CD8-positive, alpha-beta memory T cell (primary cell): ENCODE measurements around the gene SGK1. TPM values are rescaled to one million over a fixed set of nuclear protein-coding genes. Genes with fewer than 3 reads are reported as not detected.
A peak's percentile ranks its signal among the peaks of the same experiment; 100 is the strongest.

Experiments used
- CTCF ChIA-PET: fragments of 350-600 bp; sonication (Branson Sonifier 250); formaldehyde crosslinking; loops from one replicate; lab custom pipeline; 2021; ENCODE audit warnings: antibody characterized with exemption; lab: Charles Lee
- POLR2A ChIA-PET: fragments of 350-600 bp; sonication (Branson Sonifier 250); formaldehyde crosslinking; loops from one replicate; lab custom pipeline; 2021; ENCODE audit warnings: antibody characterized with exemption; lab: Charles Lee
- DNase-seq, 5 donors: peaks; one replicate each; pipeline versions ENCODE4 v3.0.0 to v3.0.0-alpha.2; 2020 to 2022; ENCODE audit warnings: mixed read lengths in 1 of 5
- H3K27ac ChIP-seq: one replicate; pipeline ENCODE4 v1.7.0; 2013; ENCODE audit warnings: low read depth, mild to moderate bottlenecking, low read length, moderate library complexity
- H3K27me3 ChIP-seq: 2 replicates; pipeline ENCODE4 v1.7.0; 2013; ENCODE audit warnings: low read length, mild to moderate bottlenecking; ENCODE audit not compliant: insufficient read depth, poor library complexity, severe bottlenecking
- H3K36me3 ChIP-seq: 2 replicates; pipeline ENCODE4 v1.7.0; 2013; ENCODE audit warnings: mild to moderate bottlenecking, low read length, moderate library complexity; ENCODE audit not compliant: insufficient read depth
- H3K4me1 ChIP-seq: 2 replicates; pipeline ENCODE4 v1.7.0; 2013; ENCODE audit warnings: mild to moderate bottlenecking, low read length, moderate library complexity; ENCODE audit not compliant: insufficient read depth
- H3K4me3 ChIP-seq: 2 replicates; pipeline ENCODE4 v1.7.0; 2013; ENCODE audit warnings: mild to moderate bottlenecking, low read length
- H3K9me3 ChIP-seq: 2 replicates; pipeline ENCODE4 v1.7.0; 2013; ENCODE audit warnings: mild to moderate bottlenecking, low read length
- H3K27ac Mint-ChIP-seq, 8 donors: one replicate each; pipeline ENCODE4 v1.8.0; 2020 to 2021; ENCODE audit warnings: mixed read lengths in 8 of 8, mild to moderate bottlenecking in 6 of 8, inconsistent platforms in 3 of 8, moderate library complexity in 3 of 8
- H3K27me3 Mint-ChIP-seq, 2 donors: one replicate each; pipeline ENCODE4 v1.8.0; 2020 to 2021; ENCODE audit warnings: mixed read lengths in 2 of 2, mild to moderate bottlenecking in 1 of 2, moderate library complexity in 1 of 2
- H3K36me3 Mint-ChIP-seq, 3 donors: one replicate each; pipeline ENCODE4 v1.8.0; 2020 to 2021; ENCODE audit warnings: mixed read lengths in 3 of 3, inconsistent platforms in 1 of 3, mild to moderate bottlenecking in 1 of 3
- H3K4me1 Mint-ChIP-seq, 3 donors: one replicate each; pipeline ENCODE4 v1.8.0; 2020 to 2021; ENCODE audit warnings: mixed read lengths in 3 of 3, inconsistent platforms in 1 of 3, mild to moderate bottlenecking in 1 of 3
- H3K4me3 Mint-ChIP-seq, 7 donors: one replicate each; pipeline ENCODE4 v1.8.0; 2020 to 2021; ENCODE audit warnings: mixed read lengths in 7 of 7, mild to moderate bottlenecking in 6 of 7, moderate library complexity in 4 of 7, inconsistent platforms in 2 of 7
- H3K9me3 Mint-ChIP-seq, 5 donors: one replicate each; pipeline ENCODE4 v1.8.0; 2020 to 2022; ENCODE audit warnings: mixed read lengths in 5 of 5, mild to moderate bottlenecking in 3 of 5, moderate library complexity in 2 of 5, inconsistent platforms in 1 of 5
- polyA plus RNA-seq: library from polyadenylated mRNA; unstranded; fragments of 300-500 nt; fragmentation: Illumina TruSeq; gene quantifications from one replicate; pipeline ENCODE4 v1.2.3, GENCODE V29; 2021
- total RNA-seq, 2 experiments: library from RNA; stranded (reverse); gene quantifications; one replicate each; pipeline ENCODE4 v1.2.3, GENCODE V29; 2021

SGK1 gene
- total and polyA plus RNA-seq, 3 experiments from 2014 or later: 3.8 to 36.7 (median 36.5) TPM

DNA sequence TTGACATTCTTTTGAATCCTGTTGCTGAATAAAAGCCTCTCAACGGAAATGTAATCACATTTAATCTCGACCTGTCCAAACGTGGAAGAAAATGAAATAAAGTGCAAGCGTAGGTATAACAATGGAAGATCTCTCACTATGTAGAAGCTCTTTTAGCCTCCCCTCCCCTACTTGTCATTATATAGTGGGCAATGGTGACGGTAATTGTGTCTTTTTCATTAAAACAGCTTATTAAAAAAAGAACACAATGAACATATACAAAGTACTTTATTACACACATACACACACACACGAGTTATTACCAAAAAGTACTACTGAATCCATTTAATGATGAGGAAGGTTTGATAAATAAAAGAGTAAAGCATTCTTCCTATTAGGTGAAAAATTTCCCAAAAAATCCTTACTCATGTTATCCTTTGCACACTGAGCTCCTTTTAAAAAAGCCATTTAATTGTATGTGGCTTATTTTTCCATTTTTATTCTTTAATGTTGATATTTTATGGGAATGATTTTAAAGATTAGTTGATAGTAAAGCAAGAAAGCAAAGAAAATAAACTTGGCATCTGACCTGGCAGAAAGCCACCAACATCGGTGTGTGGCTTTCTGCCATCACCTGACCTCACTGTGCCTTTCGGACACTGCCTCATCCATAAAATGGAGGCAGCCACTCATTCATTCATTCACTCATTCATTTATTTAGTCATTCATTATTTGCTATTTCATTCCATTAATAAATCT, 493 bp upstream of the SGK1 start:
- H3K4me3 Mint-ChIP-seq: peak overlapping the region; percentile 61 to 92 (median 87)
- no peaks in the 10 kb centered on the region for H3K36me3 ChIP-seq
- ChIA-PET POLR2A (no interaction called here), CTCF (interaction anchor here (0.9 to 1.1 kb wide), 2 partner anchors 11 to 140 kb away, joined by 3 read pairs; no protein-coding TSS in a partner anchor)
- H3K36me3 Mint-ChIP-seq: peaks cover 0 to 8% (median 0%) of the 10 kb centered on the region in 3 donors
- no peak overlapping the region for H3K27ac Mint-ChIP-seq
- no peaks in the 10 kb centered on the region for H3K9me3 Mint-ChIP-seq
- H3K27ac ChIP-seq: no peak overlapping the region
- peaks cover 12 to 17% (median 16%) of the 10 kb centered on the region in 3 donors for H3K4me1 Mint-ChIP-seq
- H3K27me3 Mint-ChIP-seq: peaks cover 13 to 40% of the 10 kb centered on the region in 2 donors
- H3K4me1 ChIP-seq: peaks cover 8% of the 10 kb centered on the region
- H3K4me3 ChIP-seq: no peak overlapping the region
- DNase-seq: no peak
- no peaks in the 10 kb centered on the region for H3K9me3 ChIP-seq
- no peaks in the 10 kb centered on the region for H3K27me3 ChIP-seq

DNA sequence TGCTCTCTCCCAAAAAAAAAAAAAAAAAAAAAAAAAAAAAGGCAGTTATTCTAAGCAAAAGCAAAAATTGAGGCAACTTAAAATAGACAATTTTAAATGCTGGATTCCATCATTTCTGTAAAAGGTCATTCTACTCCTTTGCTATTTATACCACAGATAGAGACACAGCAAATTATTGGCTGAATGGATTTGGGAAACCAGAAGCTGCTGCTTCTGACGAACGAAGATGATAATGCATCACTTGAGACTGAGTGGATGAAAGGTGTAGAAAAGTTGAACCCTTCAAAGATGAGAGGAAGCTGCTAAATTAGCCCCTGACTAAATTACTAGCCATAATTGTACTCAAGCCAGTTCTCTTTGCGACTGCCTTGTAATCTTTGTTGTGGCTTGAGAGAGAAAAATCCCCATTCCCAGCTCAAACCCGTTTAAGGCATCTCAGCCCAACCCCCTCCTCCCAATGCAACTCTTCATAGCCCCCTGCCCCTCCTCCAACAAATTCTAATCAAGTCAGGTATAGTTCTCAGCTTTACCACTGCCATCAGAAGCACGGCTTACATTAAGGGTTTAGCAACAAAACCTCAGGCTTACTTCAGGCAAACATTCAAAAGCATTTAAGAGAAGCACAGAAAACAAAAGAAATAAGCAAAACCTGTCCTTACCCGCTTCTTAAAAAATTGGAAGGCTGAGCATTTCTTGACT, 1.0 kb downstream of the SGK1 start:
- Mint-ChIP-seq H3K27ac (peak overlapping the region in 1 of 8 donors; percentile 1), H3K27me3 (peaks cover 15 to 45% of the 10 kb centered on the region in 2 donors), H3K9me3 (no peaks in the 10 kb centered on the region), H3K36me3 (peaks cover 0 to 8% (median 0%) of the 10 kb centered on the region in 3 donors), H3K4me1 (peaks cover 12 to 17% (median 16%) of the 10 kb centered on the region in 3 donors), H3K4me3 (peak overlapping the region; percentile 64 to 92 (median 87))
- DNase-seq: no peak
- CTCF ChIA-PET: interaction anchor here (0.6 kb wide), 1 partner anchor 35 kb away, joined by 3 read pairs; no protein-coding TSS in a partner anchor
- H3K27ac ChIP-seq: no peak overlapping the region
- peak overlapping the region; percentile 49 for H3K4me3 ChIP-seq
- POLR2A ChIA-PET: no interaction called here
- no peaks in the 10 kb centered on the region for H3K9me3 ChIP-seq
- peaks cover 8% of the 10 kb centered on the region for H3K4me1 ChIP-seq
- H3K36me3 ChIP-seq: no peaks in the 10 kb centered on the region
- H3K27me3 ChIP-seq: no peaks in the 10 kb centered on the region

DNA sequence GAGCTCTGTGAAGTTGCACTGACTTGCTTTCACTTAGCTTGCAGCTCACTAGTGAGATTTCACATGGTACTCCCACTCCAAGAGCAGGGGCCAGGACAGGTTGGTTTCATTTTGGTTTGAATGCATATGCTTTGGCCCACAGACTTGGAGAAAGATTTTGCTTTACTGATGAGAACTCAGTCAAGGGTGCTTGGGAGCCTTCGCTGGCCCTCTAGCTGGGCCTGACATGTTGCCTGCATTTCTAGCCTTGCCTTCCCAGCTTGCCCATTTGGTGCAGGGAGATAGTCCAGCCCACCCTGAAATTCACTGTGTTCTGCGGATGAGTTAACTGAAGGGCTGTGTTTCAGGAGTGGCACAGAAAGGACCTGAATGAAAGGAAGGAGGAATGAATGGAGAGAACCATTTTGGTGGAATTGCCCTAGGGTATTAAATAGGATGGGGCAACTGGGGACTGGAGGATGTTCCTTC, 1.9 kb downstream of the SGK1 start:
- H3K27ac Mint-ChIP-seq: no peak overlapping the region
- Histone ChIP-seq H3K27me3 (no peaks in the 10 kb centered on the region), H3K4me1 (peaks cover 8% of the 10 kb centered on the region), H3K4me3 (no peak overlapping the region), H3K36me3 (no peaks in the 10 kb centered on the region), H3K9me3 (no peaks in the 10 kb centered on the region), H3K27ac (no peak overlapping the region)
- ChIA-PET POLR2A (no interaction called here), CTCF (no interaction called here)
- peak overlapping the region in 3 of 7 donors; percentile 10 to 19 (median 15) for H3K4me3 Mint-ChIP-seq
- DNase-seq: no peak
- peaks cover 15 to 47% of the 10 kb centered on the region in 2 donors for H3K27me3 Mint-ChIP-seq
- peaks cover 0 to 8% (median 0%) of the 10 kb centered on the region in 3 donors for H3K36me3 Mint-ChIP-seq
- peaks cover 12 to 17% (median 16%) of the 10 kb centered on the region in 3 donors for H3K4me1 Mint-ChIP-seq
- no peaks in the 10 kb centered on the region for H3K9me3 Mint-ChIP-seq

DNA sequence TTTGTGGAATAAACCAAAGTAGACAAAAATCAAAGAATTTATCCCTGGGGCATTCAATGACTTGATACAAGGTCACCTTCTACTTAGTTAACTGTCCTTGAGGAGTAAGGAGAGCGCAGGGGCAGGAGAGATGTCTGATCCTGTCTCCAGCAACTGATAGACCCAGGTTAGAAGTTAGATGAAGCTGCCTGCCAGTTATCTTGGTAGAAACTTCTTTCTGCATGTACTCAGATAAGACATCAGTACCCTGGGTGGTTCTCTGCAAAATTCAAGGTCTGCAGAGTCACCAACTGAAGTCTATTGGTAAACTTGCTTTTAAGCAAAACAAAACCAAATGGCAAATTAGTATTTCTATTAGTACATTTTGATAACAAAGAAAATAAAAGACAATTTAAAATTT, 2.7 kb downstream of the SGK1 start:
- no peak for DNase-seq
- H3K27me3 Mint-ChIP-seq: peaks cover 15 to 47% of the 10 kb centered on the region in 2 donors
- POLR2A ChIA-PET: no interaction called here
- peaks cover 8% of the 10 kb centered on the region for H3K4me1 ChIP-seq
- peaks cover 0 to 8% (median 0%) of the 10 kb centered on the region in 3 donors for H3K36me3 Mint-ChIP-seq
- H3K27ac Mint-ChIP-seq: no peak overlapping the region
- H3K9me3 Mint-ChIP-seq: no peaks in the 10 kb centered on the region
- H3K4me3 Mint-ChIP-seq: peak overlapping the region in 1 of 7 donors; percentile 1
- H3K9me3 ChIP-seq: no peaks in the 10 kb centered on the region
- CTCF ChIA-PET: no interaction called here
- H3K4me3 ChIP-seq: no peak overlapping the region
- no peaks in the 10 kb centered on the region for H3K27me3 ChIP-seq
- no peak overlapping the region for H3K27ac ChIP-seq
- no peaks in the 10 kb centered on the region for H3K36me3 ChIP-seq
- peaks cover 12 to 17% (median 16%) of the 10 kb centered on the region in 3 donors for H3K4me1 Mint-ChIP-seq

DNA sequence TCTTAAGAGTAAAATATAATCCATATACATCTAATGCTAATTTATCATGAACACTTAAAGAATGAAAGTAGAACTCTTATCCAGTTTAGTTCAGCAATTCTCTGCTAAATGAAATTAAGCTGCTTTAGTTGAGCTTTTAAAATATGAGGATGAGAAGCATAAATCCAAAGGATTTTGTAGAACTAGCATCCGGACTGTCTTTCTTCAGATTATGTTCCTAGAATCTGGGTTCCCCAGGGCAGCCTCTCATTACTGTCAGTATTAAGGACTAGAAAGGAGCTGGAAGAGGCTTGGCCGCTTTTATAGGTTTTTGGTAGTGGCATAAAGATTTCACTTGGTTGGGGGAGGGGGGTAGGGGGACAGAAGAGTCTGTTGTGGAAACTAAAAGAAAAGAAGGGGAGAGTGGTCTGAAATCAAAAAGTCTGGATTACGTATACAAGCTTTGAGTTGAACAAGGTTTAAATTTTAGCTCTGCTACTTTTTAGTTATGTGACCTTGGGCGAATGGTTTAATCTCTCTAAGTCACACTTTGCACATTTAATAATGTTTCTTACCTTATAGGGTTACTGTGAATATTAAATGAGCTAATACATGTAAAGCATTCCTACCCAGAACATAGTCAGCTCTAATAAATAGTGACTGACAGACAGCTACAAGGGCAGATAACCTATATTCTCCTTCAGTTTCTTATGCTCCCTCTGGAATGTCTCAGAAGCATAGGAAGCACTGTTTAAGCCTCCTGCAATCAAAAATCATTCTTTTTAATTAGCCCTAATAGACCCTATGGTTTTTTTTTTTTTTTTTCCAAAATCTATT, 3.7 kb downstream of the SGK1 start:
- peaks cover 12 to 17% (median 16%) of the 10 kb centered on the region in 3 donors for H3K4me1 Mint-ChIP-seq

DNA sequence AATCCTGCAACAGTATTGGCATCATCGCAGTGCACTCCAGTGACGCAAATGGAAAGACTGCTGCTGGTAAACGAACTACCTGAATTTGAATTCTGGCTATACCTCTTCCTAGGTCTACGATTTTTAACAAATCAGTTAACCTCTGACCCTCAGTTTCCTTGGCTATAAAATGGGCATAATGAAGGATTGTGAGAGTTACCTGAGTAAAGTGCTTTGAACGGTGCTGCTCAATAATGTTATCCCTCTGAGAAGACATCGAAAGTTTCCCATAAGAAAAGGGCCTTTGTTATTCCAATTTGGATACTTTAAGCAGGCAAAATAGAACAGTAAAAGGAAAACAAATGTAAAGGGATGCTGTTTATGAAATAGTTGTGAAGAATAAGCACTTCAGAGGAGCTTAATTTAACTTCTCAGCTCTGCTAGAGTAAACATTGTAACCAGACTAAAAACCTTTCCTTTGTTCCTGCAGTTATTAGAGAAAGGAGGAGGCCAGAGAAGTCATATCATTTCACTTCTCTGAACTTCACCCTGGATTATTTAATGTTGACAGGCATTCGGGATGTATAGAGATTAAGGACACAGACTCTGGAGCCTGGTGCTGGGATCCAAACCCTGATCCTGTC, 5.8 kb downstream of the SGK1 start:
- no peak for DNase-seq
- Mint-ChIP-seq H3K9me3 (no peaks in the 10 kb centered on the region), H3K27me3 (peaks cover 5 to 19% of the 10 kb centered on the region in 2 donors), H3K4me1 (peaks cover 4 to 12% (median 5%) of the 10 kb centered on the region in 3 donors), H3K27ac (peak overlapping the region in 1 of 8 donors; percentile 52), H3K36me3 (no peaks in the 10 kb centered on the region), H3K4me3 (no peak overlapping the region)
- ChIA-PET POLR2A (no interaction called here), CTCF (no interaction called here)
- H3K9me3 ChIP-seq: no peaks in the 10 kb centered on the region
- no peak overlapping the region for H3K4me3 ChIP-seq
- no peak overlapping the region for H3K27ac ChIP-seq
- no peaks in the 10 kb centered on the region for H3K27me3 ChIP-seq
- no peaks in the 10 kb centered on the region for H3K36me3 ChIP-seq
- peaks cover 6% of the 10 kb centered on the region for H3K4me1 ChIP-seq

More for the DNA sequence above, 3.7 kb downstream of the SGK1 start:
- Mint-ChIP-seq H3K27ac (no peak overlapping the region), H3K9me3 (no peaks in the 10 kb centered on the region), H3K4me3 (no peak overlapping the region), H3K27me3 (peaks cover 14 to 39% of the 10 kb centered on the region in 2 donors), H3K36me3 (peaks cover 0 to 2% (median 0%) of the 10 kb centered on the region in 3 donors)
- CTCF ChIA-PET: interaction anchor here (0.6 kb wide), 1 partner anchor 106 kb away, joined by 3 read pairs; no protein-coding TSS in a partner anchor
- H3K36me3 ChIP-seq: no peaks in the 10 kb centered on the region
- H3K9me3 ChIP-seq: no peaks in the 10 kb centered on the region
- POLR2A ChIA-PET: interaction anchor here (0.7 kb wide), 1 partner anchor 1550 kb away, joined by 3 read pairs; no protein-coding TSS in a partner anchor
- no peak for DNase-seq
- H3K27me3 ChIP-seq: no peaks in the 10 kb centered on the region
- no peak overlapping the region for H3K27ac ChIP-seq
- no peak overlapping the region for H3K4me3 ChIP-seq
- H3K4me1 ChIP-seq: peaks cover 8% of the 10 kb centered on the region

DNA sequence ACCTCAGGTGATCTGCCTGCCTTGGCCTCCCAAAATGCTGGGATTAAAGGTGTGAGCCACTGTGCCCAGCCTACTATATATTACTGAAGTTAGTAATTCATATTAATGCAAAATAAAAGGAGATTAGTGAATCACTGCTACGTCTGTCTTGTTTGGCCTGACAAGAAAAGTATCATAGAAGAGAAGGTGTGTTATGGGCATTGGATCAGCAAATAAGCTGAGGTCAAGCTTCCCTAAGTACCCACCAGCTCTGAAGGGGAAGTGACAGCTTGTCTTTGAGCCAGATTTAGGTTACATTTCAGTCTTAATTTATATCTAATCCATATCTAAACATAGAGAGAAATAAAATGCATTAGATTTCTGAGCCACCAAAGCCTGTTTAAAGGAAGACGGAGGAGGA, 7.1 kb downstream of the SGK1 start:
- Histone ChIP-seq H3K36me3 (no peaks in the 10 kb centered on the region), H3K27ac (no peak overlapping the region), H3K4me1 (no peaks in the 10 kb centered on the region), H3K9me3 (no peaks in the 10 kb centered on the region), H3K27me3 (no peaks in the 10 kb centered on the region), H3K4me3 (no peak overlapping the region)
- Mint-ChIP-seq H3K27me3 (peaks cover 2 to 10% of the 10 kb centered on the region in 2 donors), H3K27ac (no peak overlapping the region), H3K4me1 (peaks cover 0 to 8% (median 3%) of the 10 kb centered on the region in 3 donors), H3K4me3 (no peak overlapping the region), H3K9me3 (no peaks in the 10 kb centered on the region), H3K36me3 (no peaks in the 10 kb centered on the region)
- DNase-seq: no peak
- CTCF ChIA-PET: no interaction called here
- POLR2A ChIA-PET: no interaction called here
